ENCODE measurements around the gene HSF2BP.
"Not testable (repeated sequence)": the region's sequence is repeated elsewhere in the genome, so short reads cannot be mapped to it uniquely, and the experiment has no call there.

HSF2BP gene

DNA sequence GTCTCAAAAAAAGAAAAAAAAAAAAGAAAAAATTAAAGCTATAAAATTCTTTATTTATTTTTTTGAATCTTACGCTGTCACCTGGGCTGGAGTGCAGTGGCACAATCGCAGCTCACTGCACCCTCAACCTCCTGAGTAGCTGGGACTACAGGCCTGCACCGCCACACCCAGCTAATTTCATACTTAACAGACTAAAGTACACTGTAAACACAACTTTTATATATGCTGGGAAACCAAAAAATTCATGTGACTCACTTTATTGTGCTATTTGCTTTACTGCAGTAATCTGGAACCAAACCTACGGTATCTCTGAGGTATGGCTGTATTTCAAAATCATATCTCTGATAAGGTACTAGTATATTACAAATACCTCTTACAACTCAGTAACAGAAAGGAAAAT is 40.3 kb downstream of the HSF2BP start:
- H3K4me1 Mint-ChIP-seq = no peaks in the 10 kb centered on the region

DNA sequence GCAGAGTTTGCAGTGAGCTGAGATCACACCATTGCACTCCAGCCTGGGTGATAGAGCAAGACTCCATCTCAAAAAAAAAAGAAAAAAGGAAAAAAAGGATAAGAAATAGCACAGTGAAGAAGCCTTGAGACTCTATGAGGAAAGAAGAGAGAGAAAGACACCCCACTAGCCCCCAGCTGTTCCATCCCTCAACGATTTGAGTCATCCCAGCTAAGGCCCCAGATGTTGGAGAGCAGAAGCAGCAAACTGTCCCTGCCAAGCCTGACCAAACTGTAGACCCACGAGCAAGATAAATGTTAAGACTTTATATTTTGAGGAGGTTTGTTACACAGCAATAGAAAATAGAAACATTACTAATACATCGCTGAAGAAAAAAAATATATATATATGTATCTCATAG is 42.4 kb downstream of the HSF2BP start:
- H3K27ac Mint-ChIP-seq; H3K27me3 Mint-ChIP-seq (ENCODE audit: low read depth, poor library complexity); H3K4me3 Mint-ChIP-seq; DNase-seq: not testable (repeated sequence)
- peaks cover 26% of the 10 kb centered on the region for H3K9me3 Mint-ChIP-seq
- H3K36me3 Mint-ChIP-seq (ENCODE audit: low read depth) = peaks cover 28% of the 10 kb centered on the region
- H3K4me1 Mint-ChIP-seq = peaks cover 12% of the 10 kb centered on the region

More for the DNA sequence above, 40.3 kb downstream of the HSF2BP start:
- peaks cover 28% of the 10 kb centered on the region for H3K9me3 Mint-ChIP-seq
- no peak overlapping the region for H3K4me3 Mint-ChIP-seq
- H3K27me3 Mint-ChIP-seq (ENCODE audit: low read depth, poor library complexity) = peaks cover 13% of the 10 kb centered on the region
- DNase-seq = no peak
- H3K27ac Mint-ChIP-seq = no peak overlapping the region
- peaks cover 29% of the 10 kb centered on the region for H3K36me3 Mint-ChIP-seq (ENCODE audit: low read depth)
- TF ChIP-seq, protein P1, sequence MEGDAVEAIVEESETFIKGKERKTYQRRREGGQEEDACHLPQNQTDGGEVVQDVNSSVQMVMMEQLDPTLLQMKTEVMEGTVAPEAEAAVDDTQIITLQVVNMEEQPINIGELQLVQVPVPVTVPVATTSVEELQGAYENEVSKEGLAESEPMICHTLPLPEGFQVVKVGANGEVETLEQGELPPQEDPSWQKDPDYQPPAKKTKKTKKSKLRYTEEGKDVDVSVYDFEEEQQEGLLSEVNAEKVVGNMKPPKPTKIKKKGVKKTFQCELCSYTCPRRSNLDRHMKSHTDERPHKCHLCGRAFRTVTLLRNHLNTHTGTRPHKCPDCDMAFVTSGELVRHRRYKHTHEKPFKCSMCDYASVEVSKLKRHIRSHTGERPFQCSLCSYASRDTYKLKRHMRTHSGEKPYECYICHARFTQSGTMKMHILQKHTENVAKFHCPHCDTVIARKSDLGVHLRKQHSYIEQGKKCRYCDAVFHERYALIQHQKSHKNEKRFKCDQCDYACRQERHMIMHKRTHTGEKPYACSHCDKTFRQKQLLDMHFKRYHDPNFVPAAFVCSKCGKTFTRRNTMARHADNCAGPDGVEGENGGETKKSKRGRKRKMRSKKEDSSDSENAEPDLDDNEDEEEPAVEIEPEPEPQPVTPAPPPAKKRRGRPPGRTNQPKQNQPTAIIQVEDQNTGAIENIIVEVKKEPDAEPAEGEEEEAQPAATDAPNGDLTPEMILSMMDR (IDR thresholded peaks at IDR 0.05) = no peak

DNA sequence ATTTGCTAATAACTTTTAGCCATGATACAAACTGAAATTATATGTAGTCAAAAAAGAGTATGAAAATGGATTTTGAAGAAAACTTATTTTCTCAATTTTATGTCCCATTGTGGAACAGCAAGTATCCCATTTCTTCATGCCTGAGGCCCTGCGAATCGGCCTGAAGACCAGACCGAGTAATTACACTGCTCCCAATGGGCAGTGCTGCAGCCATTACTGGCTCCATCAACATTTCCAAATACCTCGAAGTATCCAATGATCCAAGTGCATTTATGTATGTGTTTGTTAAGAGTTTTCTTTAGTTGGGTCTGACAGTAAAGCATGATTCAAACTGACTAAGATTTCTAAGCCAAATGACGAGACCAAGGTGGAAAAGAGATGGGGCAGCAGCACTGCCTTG is 44.4 kb downstream of the HSF2BP start:
- Mint-ChIP-seq H3K4me1 (peaks cover 19% of the 10 kb centered on the region), H3K27me3 (ENCODE audit: low read depth, poor library complexity) (peaks cover 2% of the 10 kb centered on the region), H3K36me3 (ENCODE audit: low read depth) (peaks cover 8% of the 10 kb centered on the region), H3K4me3 (no peak overlapping the region), H3K27ac (no peak overlapping the region), H3K9me3 (peaks cover 6% of the 10 kb centered on the region)
- TF ChIP-seq, protein P1 (IDR thresholded peaks at IDR 0.05) = no peak
- no peak for DNase-seq

DNA sequence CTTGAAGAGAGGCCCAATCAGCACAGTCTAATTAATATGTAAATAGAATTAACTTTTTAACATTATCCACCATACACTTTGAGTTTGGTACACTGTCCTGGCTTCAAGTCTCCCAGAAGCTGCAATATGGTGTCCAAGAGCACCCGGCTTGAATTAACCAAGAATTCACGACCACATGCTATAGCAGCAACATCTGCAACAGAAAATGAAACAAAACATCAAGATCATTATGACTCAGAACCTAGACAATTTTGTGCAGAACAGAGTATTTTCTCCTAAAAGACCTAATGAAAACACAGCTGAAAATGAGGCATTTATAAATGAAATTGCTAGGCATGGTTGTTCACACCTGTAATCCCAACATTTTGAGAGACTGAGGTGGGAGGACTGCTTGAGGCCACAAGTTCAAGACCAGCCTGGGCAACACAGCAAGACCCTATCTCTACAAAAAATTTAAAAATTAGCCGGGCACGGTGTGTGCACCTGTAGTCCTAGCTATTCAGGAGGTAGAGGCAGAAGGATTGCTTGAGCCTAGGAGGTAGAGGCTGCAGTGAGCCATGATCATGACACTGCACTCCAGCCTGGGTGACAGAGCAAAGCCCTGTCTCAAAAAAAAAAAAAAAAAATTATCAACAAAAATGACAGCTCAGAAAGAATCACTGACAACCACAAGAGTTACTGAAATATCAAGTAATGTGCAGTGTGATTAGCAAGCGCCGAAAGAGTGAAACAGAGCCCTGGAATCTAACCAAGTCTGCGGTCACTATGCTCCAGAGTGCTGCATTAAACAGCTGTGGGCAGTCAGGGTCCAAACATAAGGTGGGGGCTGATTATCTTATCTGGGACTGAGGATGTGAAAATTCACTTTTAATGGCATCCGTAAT is 45.3 kb downstream of the HSF2BP start:
- DNase-seq = no peak
- H3K4me3 Mint-ChIP-seq = no peak overlapping the region
- H3K27me3 Mint-ChIP-seq (ENCODE audit: low read depth, poor library complexity) = peaks cover 2% of the 10 kb centered on the region
- H3K4me1 Mint-ChIP-seq = peaks cover 26% of the 10 kb centered on the region
- no peak overlapping the region for H3K27ac Mint-ChIP-seq
- H3K36me3 Mint-ChIP-seq (ENCODE audit: low read depth) = no peaks in the 10 kb centered on the region
- no peaks in the 10 kb centered on the region for H3K9me3 Mint-ChIP-seq
- TF ChIP-seq, protein P1 (IDR thresholded peaks at IDR 0.05) = no peak

DNA sequence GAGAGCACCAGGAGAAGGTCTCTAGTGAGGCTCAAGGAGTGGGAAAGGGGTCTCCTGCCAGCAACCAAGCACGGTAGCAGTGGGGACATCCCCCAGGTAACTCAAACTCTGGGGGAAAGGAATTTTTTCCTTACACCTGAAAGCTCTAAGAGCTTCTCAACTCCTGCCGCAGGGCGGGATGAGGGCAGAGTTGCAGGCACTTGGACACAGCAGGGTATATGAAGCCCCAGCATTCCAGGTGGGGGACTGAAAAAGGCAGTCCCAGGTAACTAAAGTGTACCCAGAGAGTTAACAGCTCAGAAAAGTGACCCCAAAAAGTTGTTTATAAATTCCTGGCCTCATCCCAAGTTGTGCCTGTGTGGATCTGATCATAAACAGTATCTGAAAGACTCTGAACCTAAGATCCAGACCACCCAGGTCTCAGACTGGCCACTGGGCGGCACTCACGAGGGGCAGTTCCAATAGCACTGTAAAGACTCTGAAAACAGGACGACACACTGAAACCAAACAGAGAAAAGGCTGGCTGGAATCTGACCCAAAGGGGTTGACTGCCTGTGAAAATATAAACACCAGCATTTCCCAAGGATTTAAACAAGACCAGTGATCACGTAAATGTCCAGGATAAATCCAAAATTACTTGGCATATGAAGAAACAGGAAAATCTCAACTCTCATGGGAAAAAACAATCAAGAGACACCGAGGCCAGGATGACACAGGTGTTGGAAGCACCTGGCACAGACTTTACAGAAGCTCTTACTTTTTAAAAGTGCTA is 47.5 kb downstream of the HSF2BP start:
- Mint-ChIP-seq H3K4me3 (no peak overlapping the region), H3K4me1 (peaks cover 26% of the 10 kb centered on the region), H3K27ac (peak overlapping the region; percentile 77)

More for the DNA sequence above, 47.5 kb downstream of the HSF2BP start:
- peaks cover 5% of the 10 kb centered on the region for H3K9me3 Mint-ChIP-seq
- H3K36me3 Mint-ChIP-seq (ENCODE audit: low read depth) = peaks cover 12% of the 10 kb centered on the region
- TF ChIP-seq, protein P1 (IDR thresholded peaks at IDR 0.05) = peak; percentile 63
- no peaks in the 10 kb centered on the region for H3K27me3 Mint-ChIP-seq (ENCODE audit: low read depth, poor library complexity)
- DNase-seq = peak; percentile 70
